ENCODE data around the gene LRRC9. TPM values are rescaled to one million over a fixed set of nuclear protein-coding genes. Genes with fewer than 3 reads are reported as not detected.
"Not testable (repeated sequence)": the region's sequence is repeated elsewhere in the genome, so short reads cannot be mapped to it uniquely, and the experiment has no call there.

The LRRC9 gene
- total RNA-seq, 2 experiments from 2014 or later = not detected

DNA sequence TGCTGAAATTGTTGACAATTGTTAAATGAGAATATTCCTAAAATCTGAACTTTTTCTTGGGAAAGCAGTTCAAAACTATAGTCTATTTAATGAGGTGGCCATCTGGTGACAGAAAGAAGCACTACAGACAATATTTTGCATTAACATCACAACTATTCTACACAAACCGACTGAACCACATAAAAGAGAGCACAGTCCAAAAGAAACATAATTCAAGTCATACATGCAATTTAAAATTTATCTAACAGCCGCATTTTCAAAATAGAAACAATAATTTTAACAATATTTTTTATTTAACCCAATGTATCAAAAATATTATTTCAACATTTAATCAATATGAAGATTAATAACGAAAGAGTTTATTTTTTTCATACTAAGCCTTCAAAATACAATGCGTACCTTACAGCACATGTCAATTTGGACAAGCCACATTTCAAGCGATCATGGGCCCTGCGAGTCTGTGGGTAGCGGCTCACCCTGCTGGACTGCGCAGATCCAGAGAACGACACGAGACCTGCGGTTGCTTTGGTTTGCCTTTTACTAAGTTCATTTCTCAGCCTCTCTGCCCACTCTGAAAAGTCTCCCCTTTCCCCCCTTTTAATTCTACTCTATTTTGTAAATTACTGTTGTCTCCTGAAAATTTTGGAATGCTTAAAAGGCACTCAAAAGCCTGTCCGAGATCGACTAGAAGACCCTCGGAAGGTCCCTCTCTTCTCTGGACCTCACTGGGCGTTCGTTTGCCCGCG, 947 bp upstream of the LRRC9 start:
- Mint-ChIP-seq H3K4me1 (ENCODE audit: low read depth) (peaks cover 7% of the 10 kb centered on the region), H3K9me3 (no peaks in the 10 kb centered on the region), H3K4me3 (peak overlapping the region; percentile 54), H3K27me3 (ENCODE audit: low read depth) (peaks cover 43% of the 10 kb centered on the region), H3K27ac (no peak overlapping the region), H3K36me3 (ENCODE audit: low read depth) (no peaks in the 10 kb centered on the region)
- CTCF ChIA-PET = interaction anchor here (0.7 to 1.1 kb wide), 3 partner anchors 21 to 286 kb away, joined by 3 to 4 read pairs (median 3); no protein-coding TSS in a partner anchor
- intact Hi-C loops (cut with micrococcal nuclease) = loop anchor here (1.0 to 5.0 kb wide), 3 partner anchors 46 to 332 kb away; no protein-coding TSS in a partner anchor
- peak; percentile 27 for DNase-seq

DNA sequence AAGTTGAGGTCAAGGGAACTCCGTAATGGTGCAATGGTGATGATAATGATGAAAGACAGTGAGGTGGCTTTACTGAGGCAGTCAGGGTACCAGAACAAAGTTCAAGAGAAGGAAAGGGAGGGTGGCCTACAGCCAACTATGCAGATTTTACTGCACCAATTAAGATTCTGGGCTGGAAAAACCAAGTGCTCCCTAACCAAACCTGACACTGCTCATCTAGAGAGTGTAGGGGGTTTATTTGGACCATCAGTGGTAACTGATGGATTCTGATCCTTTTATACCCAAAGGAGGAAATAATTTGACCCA, 387 bp downstream of the LRRC9 start:
- Mint-ChIP-seq H3K4me3 (peak overlapping the region; percentile 10), H3K27me3 (ENCODE audit: low read depth) (peaks cover 47% of the 10 kb centered on the region)
- intact Hi-C loops (cut with micrococcal nuclease) = loop anchor here (10.0 kb wide), 1 partner anchor 436 kb away; the partner anchor contains the start of genes JKAMP and L3HYPDH

DNA sequence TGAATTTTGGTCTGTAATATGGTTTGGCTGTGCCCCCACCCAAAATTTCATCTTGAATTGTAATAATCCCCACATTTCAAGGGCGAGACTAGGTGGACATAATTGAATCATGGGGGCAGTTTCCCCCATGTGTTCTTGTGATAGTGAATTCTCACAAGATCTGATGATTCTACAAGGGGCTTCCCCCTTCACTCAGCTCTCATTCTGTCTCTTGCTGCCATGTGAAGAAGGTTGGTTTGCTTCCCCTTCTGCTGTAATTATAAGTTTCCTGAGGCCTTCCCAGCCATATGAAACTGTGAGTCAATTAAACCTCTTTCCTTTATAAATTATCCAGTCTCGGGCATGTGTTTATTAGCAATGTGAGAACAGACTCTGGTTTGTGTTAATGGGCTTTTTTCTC, 5.9 kb downstream of the LRRC9 start:
- Mint-ChIP-seq H3K4me3 (no peak overlapping the region), H3K4me1 (ENCODE audit: low read depth) (peaks cover 14% of the 10 kb centered on the region), H3K36me3 (ENCODE audit: low read depth) (no peaks in the 10 kb centered on the region), H3K27ac (peak overlapping the region; percentile 48), H3K9me3 (no peaks in the 10 kb centered on the region), H3K27me3 (ENCODE audit: low read depth) (peaks cover 26% of the 10 kb centered on the region)
- intact Hi-C loops (cut with micrococcal nuclease) = loop anchor here (1.0 to 10.0 kb wide), 4 partner anchors 39 to 441 kb away; partner anchors contain the start of genes JKAMP, L3HYPDH and PPM1A
- peak; percentile 21 for DNase-seq
- CTCF ChIA-PET = no interaction called here

More for the DNA sequence above, 387 bp downstream of the LRRC9 start:
- Mint-ChIP-seq H3K4me1 (ENCODE audit: low read depth) (peaks cover 7% of the 10 kb centered on the region), H3K9me3 (no peaks in the 10 kb centered on the region), H3K27ac (no peak overlapping the region), H3K36me3 (ENCODE audit: low read depth) (no peaks in the 10 kb centered on the region)
- no peak for DNase-seq
- CTCF ChIA-PET = no interaction called here

DNA sequence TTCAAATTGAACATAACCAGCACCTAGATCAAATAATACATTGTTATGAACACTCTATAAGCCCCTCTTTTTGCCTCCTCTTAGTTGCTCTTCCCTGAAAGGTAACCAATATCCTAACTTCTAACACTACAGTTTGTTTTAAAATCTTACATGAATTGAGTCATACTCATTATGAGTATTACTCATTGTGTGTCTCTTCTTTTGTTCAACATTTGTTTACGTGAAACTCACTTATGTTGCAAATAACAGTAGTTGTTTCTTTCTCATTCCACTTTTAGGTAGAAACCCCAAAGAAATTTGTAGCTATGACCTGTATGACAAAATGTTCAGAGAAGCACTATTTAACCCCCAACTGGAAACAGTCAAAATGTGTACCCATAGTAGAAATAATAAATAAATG, 6.6 kb downstream of the LRRC9 start:
- Mint-ChIP-seq H3K36me3 (ENCODE audit: low read depth) (no peaks in the 10 kb centered on the region), H3K9me3 (no peaks in the 10 kb centered on the region), H3K27me3 (ENCODE audit: low read depth) (peaks cover 20% of the 10 kb centered on the region), H3K27ac (no peak overlapping the region), H3K4me1 (ENCODE audit: low read depth) (peaks cover 14% of the 10 kb centered on the region), H3K4me3 (no peak overlapping the region)
- intact Hi-C loops (cut with micrococcal nuclease) = loop anchor here (1.0 to 10.0 kb wide), 4 partner anchors 38 to 442 kb away; partner anchors contain the start of genes JKAMP, L3HYPDH and PPM1A
- CTCF ChIA-PET = no interaction called here
- no peak for DNase-seq

DNA sequence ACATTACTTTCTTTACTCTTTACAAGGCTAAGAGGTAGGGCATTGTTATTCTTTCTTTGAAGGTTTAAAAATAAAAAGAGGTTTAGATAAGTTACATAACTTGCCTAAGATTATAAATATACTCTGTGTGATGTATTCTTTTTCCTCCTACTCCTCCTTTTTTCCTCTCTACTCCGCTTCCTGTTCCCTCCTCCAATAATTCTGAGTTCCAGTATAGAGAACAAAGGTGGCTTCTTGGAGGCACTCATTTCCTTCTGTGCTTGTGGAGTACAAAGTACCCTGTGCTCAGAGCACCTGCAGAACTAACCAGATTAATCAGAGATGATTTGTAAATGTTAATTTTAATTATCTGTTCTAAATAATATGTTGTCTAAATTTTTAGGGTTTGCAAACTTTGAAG, 11.3 kb downstream of the LRRC9 start:
- CTCF ChIA-PET = no interaction called here
- Mint-ChIP-seq H3K9me3 (no peaks in the 10 kb centered on the region), H3K27ac (no peak overlapping the region), H3K4me1 (ENCODE audit: low read depth) (peaks cover 7% of the 10 kb centered on the region), H3K27me3 (ENCODE audit: low read depth) (peaks cover 7% of the 10 kb centered on the region), H3K4me3 (no peak overlapping the region), H3K36me3 (ENCODE audit: low read depth) (no peaks in the 10 kb centered on the region)
- intact Hi-C loops (cut with micrococcal nuclease) = no loop called here
- DNase-seq = no peak

DNA sequence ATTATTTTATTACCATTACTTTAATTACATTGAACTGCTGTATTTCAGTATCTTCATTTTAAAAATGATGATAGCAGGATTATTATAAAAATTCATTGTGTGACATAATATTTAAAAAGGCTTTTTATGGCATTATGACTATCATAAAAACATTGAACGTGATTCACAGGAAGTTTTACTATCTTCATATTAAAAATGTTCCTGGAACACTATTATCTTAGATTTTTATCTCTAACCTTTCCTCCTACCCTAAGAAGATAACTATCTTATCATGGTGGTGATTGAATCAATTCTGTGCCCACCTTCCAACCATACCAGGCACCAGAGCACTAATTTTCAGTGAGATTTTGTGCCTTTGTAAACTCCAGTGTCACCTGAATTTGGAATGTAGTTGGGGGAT, 16.2 kb downstream of the LRRC9 start:
- no peaks in the 10 kb centered on the region for H3K36me3 Mint-ChIP-seq (ENCODE audit: low read depth)
- intact Hi-C loops (cut with micrococcal nuclease) = no loop called here
- H3K4me1 Mint-ChIP-seq (ENCODE audit: low read depth) = peaks cover 7% of the 10 kb centered on the region
- H3K9me3 Mint-ChIP-seq = no peaks in the 10 kb centered on the region
- no peak for DNase-seq
- CTCF ChIA-PET = no interaction called here
- H3K27ac Mint-ChIP-seq = no peak overlapping the region
- H3K4me3 Mint-ChIP-seq = no peak overlapping the region
- H3K27me3 Mint-ChIP-seq (ENCODE audit: low read depth) = peaks cover 9% of the 10 kb centered on the region

DNA sequence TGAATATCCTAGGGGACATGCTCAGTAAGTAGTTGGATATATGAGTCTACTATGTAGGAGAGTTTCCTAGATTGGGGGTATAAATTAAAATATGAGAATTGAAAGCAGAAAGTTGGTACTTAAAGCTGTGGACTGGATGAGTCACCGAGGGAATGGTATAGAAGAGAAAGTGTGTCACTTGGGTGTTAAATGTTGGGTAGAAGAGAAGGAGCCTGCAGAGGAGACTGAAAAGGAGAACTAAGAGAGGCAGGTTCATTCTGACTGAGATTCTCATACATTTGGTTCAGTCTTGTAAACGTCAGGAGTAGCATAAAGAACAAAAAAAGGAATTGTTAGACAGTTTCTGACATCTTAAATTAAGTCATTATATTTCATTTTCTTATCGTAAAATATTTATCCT, 19.9 kb downstream of the LRRC9 start:
- Mint-ChIP-seq H3K4me1 (ENCODE audit: low read depth) (peaks cover 7% of the 10 kb centered on the region), H3K4me3 (no peak overlapping the region), H3K27me3 (ENCODE audit: low read depth) (peaks cover 22% of the 10 kb centered on the region), H3K27ac (no peak overlapping the region), H3K9me3 (peaks cover 6% of the 10 kb centered on the region), H3K36me3 (ENCODE audit: low read depth) (peaks cover 3% of the 10 kb centered on the region)
- DNase-seq = no peak
- CTCF ChIA-PET = interaction anchor here (1.5 kb wide), 1 partner anchor 25 kb away, joined by 5 read pairs; no protein-coding TSS in a partner anchor
- intact Hi-C loops (cut with micrococcal nuclease) = no loop called here

DNA sequence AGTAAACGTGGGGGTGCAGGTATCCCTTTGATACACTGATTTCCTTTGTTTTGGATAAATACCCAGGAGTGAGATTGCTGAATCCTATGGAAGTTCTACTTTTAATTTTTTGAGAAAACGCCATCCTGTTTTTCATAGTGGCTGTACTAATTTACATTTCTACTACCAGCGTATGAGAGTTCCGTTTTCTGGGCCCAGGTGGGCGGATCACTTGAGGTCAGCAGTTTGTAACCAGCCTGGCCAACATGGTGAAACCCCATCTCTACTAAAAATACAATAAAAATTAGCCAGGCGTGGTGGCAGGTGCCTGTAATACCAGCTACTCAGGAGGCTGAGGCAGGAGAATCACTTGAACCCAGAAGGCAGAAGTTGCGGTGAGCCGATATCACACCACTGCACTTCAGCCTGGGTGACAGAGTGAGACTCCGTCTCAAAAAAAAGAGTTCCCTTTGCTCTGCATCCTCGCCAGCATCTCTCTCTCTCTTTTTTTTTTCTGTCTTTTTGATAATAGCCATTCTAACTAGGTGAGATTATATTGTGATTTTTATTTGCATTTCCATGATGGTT, 22.4 kb downstream of the LRRC9 start:
- H3K4me3 Mint-ChIP-seq; DNase-seq; H3K9me3 Mint-ChIP-seq; CTCF ChIA-PET; H3K36me3 Mint-ChIP-seq (ENCODE audit: low read depth); H3K27ac Mint-ChIP-seq; H3K4me1 Mint-ChIP-seq (ENCODE audit: low read depth); intact Hi-C loops (cut with micrococcal nuclease): not testable (repeated sequence)
- H3K27me3 Mint-ChIP-seq (ENCODE audit: low read depth) = peaks cover 20% of the 10 kb centered on the region

DNA sequence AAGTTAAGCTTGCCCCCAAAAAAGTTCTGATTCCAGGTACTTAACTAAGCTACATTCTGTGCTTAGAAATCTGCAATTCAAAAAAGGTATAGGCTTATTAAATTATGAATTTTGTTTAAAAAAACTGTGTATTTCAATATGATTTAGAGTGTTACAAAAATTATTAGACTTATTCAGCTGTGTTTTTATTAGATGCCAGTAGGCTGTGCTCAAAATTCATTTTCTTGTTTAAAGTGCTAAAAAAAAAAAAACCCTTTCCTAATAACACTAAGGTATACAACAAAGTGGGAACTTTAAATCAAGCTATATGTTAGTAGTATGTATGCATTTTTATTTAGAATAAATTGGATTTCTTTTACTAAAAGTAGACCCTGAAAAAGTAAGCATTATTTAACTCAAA, 25.0 kb downstream of the LRRC9 start:
- CTCF ChIA-PET = no interaction called here
- H3K27ac Mint-ChIP-seq = no peak overlapping the region
- H3K36me3 Mint-ChIP-seq (ENCODE audit: low read depth) = peaks cover 3% of the 10 kb centered on the region
- peaks cover 9% of the 10 kb centered on the region for H3K9me3 Mint-ChIP-seq
- H3K4me3 Mint-ChIP-seq = no peak overlapping the region
- peaks cover 14% of the 10 kb centered on the region for H3K27me3 Mint-ChIP-seq (ENCODE audit: low read depth)
- intact Hi-C loops (cut with micrococcal nuclease) = no loop called here
- no peaks in the 10 kb centered on the region for H3K4me1 Mint-ChIP-seq (ENCODE audit: low read depth)
- no peak for DNase-seq

DNA sequence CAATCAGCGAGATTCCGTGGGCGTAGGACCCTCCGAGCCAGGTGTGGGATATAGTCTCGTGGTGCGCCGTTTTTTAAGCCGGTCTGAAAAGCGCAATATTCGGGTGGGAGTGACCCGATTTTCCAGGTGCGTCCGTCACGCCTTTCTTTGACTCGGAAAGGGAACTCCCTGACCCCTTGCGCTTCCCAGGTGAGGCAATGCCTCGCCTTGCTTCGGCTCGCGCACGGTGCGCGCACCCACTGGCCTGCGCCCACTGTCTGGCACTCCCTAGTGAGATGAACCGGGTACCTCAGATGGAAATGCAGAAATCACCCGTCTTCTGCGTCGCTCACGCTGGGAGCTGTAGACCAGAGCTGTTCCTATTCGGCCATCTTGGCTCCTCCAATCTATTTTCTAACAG, 32.2 kb downstream of the LRRC9 start:
- peaks cover 19% of the 10 kb centered on the region for H3K27me3 Mint-ChIP-seq (ENCODE audit: low read depth)
- H3K27ac Mint-ChIP-seq; H3K4me1 Mint-ChIP-seq (ENCODE audit: low read depth); DNase-seq; H3K4me3 Mint-ChIP-seq; H3K36me3 Mint-ChIP-seq (ENCODE audit: low read depth); intact Hi-C loops (cut with micrococcal nuclease): not testable (repeated sequence)
- CTCF ChIA-PET = interaction anchor here (1.7 kb wide), 1 partner anchor 13 kb away, joined by 3 read pairs; no protein-coding TSS in a partner anchor
- peaks cover 24% of the 10 kb centered on the region for H3K9me3 Mint-ChIP-seq

DNA sequence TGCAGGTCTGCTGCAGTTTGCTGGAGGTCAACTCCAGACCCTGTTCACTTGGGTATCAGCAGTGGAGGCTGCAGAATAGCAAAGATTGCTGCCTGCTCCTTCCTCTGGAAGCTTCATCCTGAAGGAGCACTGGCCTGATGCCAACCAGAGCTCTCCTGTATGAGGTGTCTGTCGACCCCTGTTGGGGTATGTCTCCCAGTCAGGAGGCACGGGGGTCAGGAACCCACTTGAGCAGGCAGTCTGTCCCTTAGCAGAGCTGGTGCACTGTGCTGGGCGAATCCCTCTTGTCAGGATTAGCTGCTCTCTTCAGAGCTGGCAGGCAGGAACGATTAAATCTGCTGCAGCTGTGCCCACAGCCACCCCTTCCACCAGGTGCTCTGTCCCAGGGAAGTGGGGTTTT, 37.9 kb downstream of the LRRC9 start:
- CTCF ChIA-PET; H3K27ac Mint-ChIP-seq; H3K4me3 Mint-ChIP-seq; intact Hi-C loops (cut with micrococcal nuclease); DNase-seq; H3K4me1 Mint-ChIP-seq (ENCODE audit: low read depth); H3K36me3 Mint-ChIP-seq (ENCODE audit: low read depth): not testable (repeated sequence)
- H3K27me3 Mint-ChIP-seq (ENCODE audit: low read depth) = peaks cover 23% of the 10 kb centered on the region
- H3K9me3 Mint-ChIP-seq = peaks cover 20% of the 10 kb centered on the region

DNA sequence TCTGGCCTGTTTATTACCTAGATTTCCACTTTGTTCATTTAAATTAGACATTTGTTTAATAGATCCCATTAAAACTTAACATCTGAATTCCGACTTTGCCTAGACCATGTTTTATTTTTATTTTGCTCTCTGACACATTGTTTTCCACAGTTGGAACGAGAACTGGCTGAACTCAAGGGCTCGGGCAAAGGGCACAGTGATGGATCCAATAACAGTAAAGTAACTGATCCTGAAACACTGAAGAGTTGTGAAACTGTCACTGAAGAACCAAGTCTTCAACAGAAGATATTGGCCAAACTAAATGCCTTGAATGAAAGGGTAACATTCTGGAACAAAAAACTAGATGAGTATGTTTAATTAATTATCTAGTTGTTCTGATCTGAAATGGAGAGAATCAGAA, 39.7 kb downstream of the LRRC9 start:
- H3K36me3 Mint-ChIP-seq (ENCODE audit: low read depth) = peaks cover 5% of the 10 kb centered on the region
- intact Hi-C loops (cut with micrococcal nuclease) = no loop called here
- H3K9me3 Mint-ChIP-seq = peaks cover 10% of the 10 kb centered on the region
- peaks cover 5% of the 10 kb centered on the region for H3K4me1 Mint-ChIP-seq (ENCODE audit: low read depth)
- DNase-seq = no peak
- CTCF ChIA-PET = interaction anchor here (9.3 kb wide), 1 partner anchor 225 kb away, joined by 156 read pairs; no protein-coding TSS in a partner anchor
- peaks cover 13% of the 10 kb centered on the region for H3K27me3 Mint-ChIP-seq (ENCODE audit: low read depth)
- H3K27ac Mint-ChIP-seq = no peak overlapping the region
- H3K4me3 Mint-ChIP-seq = no peak overlapping the region
